Measurements from ENCODE around the gene TCF4. TPM values are rescaled to one million over a fixed set of nuclear protein-coding genes. Genes with fewer than 3 reads are reported as not detected.

Gene TCF4
- polyA plus RNA-seq, 1 of the 3 experiments (the other 2 are of a cell fraction) = 39.1 TPM

- TF ChIP-seq, protein P1, sequence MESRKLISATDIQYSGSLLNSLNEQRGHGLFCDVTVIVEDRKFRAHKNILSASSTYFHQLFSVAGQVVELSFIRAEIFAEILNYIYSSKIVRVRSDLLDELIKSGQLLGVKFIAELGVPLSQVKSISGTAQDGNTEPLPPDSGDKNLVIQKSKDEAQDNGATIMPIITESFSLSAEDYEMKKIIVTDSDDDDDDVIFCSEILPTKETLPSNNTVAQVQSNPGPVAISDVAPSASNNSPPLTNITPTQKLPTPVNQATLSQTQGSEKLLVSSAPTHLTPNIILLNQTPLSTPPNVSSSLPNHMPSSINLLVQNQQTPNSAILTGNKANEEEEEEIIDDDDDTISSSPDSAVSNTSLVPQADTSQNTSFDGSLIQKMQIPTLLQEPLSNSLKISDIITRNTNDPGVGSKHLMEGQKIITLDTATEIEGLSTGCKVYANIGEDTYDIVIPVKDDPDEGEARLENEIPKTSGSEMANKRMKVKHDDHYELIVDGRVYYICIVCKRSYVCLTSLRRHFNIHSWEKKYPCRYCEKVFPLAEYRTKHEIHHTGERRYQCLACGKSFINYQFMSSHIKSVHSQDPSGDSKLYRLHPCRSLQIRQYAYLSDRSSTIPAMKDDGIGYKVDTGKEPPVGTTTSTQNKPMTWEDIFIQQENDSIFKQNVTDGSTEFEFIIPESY (IDR thresholded peaks at IDR 0.05; ENCODE audit: borderline replicate concordance, low read depth) = no peak
Observed at GRCh38 chr18:55461848-55462247, 126.1 kb downstream of the TCF4 start (continued).

DNA sequence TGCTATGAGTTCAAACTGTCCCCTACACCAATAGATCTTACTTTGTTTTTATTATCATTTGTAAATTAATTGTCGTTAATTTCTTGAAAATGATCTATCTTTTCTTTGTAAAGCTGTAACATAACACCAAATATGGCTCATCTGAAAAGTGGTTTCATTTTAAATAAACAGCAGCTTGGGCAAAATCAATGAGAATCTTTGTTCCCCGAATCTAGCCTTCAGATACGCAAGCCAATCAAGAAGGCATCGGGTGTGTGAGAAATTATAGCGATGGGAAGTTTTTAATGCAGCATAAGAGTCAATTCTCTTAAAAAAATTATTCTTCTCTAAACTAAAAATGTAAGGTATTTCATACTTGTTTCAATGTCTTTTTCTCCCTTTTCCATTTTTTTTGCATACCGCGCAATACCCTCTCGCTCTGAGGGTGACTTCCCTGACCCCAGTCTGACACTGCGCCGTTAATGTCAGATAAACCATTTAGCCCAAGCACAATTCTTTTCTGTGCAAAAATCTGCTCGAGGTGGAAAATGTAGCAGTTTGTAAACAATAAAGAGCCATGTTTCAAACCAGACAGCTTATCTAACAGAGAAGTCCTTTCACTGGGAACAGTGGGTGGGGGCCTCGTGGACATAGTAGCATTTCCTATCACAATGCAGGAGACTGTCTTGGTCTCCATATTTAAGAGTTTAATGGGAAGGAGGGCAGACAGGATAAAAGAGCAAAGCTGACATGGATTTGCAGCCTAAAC lies 129.4 kb downstream of the TCF4 start:
- peaks cover 15 to 27% of the 10 kb centered on the region in 2 experiments for H3K36me3 ChIP-seq (replicated peaks in 1 of 2; ENCODE audit: control insufficient read depth in 1 of 2, insufficient read depth in 2 of 2, low read length in 1 of 2)
- no peaks in the 10 kb centered on the region for H4K20me1 ChIP-seq (ENCODE audit: insufficient read depth)
- no peaks in the 10 kb centered on the region for H3K27me3 ChIP-seq (ENCODE audit: insufficient read depth)
- no peak overlapping the region for H3K4me3 ChIP-seq (ENCODE audit: low read depth in 2 of 2, low read length in 1 of 2)
- WGBS (ENCODE audit: low lambda C conversion rate) = 83% methylated on average over 12 of the region's 12 CpGs
- no peak for DNase-seq
- POLR2A ChIA-PET = no interaction called here
- H3K9me2 ChIP-seq = no peaks in the 10 kb centered on the region
- H3K9me3 ChIP-seq = no peaks in the 10 kb centered on the region
- H2AFZ ChIP-seq (ENCODE audit: low read depth) = no peak overlapping the region
- peaks cover 3 to 20% of the 10 kb centered on the region in 2 experiments; a peak in 2 of 4 replicates for H3K4me1 ChIP-seq (ENCODE audit: control insufficient read depth in 1 of 2, insufficient read depth in 2 of 2, low read depth in 1 of 2, low read length in 1 of 2)
- H3K27ac ChIP-seq (ENCODE audit: low read depth in 2 of 2, low read length in 1 of 2) = peak overlapping the region in 1 of 2 experiments; percentile 60; a peak in 2 of 4 replicates
- H3K79me2 ChIP-seq (ENCODE audit: insufficient read depth) = peaks cover 58% of the 10 kb centered on the region; the same call in 1 of the 2 replicates
- H3K9ac ChIP-seq = no peak overlapping the region
- H3K4me2 ChIP-seq = no peak overlapping the region; the same call in 1 of the 2 replicates
- peaks cover 7% of the 10 kb centered on the region for H3F3A ChIP-seq (replicated peaks; ENCODE audit: insufficient read depth)
- CTCF ChIA-PET = interaction anchor here (2.2 kb wide), 1 partner anchor 224 kb away, joined by 7 read pairs; no protein-coding TSS in a partner anchor
- TF ChIP-seq FOXJ3 (CRISPR knock-in tag; IDR thresholded peaks at IDR 0.05) = no peak
- no peak for TF ChIP-seq SMC3 (IDR thresholded peaks at IDR 0.05; ENCODE audit: low read depth, low read length)
- TF ChIP-seq SIN3A (IDR thresholded peaks at IDR 0.05; ENCODE audit: borderline replicate concordance, low read depth, low read length) = no peak
- no peak for TF ChIP-seq FOXM1 (IDR thresholded peaks at IDR 0.05; ENCODE audit: low read depth)
- TF ChIP-seq POLR2AphosphoS5 (IDR thresholded peaks at IDR 0.05; ENCODE audit: low read depth, low read length) = no peak
- TF ChIP-seq TAF1 (IDR thresholded peaks at IDR 0.05; ENCODE audit: borderline replicate concordance, low read depth, low read length) = no peak
- TF ChIP-seq PBX3 (IDR thresholded peaks at IDR 0.05) = no peak
- TF ChIP-seq, protein P2, sequence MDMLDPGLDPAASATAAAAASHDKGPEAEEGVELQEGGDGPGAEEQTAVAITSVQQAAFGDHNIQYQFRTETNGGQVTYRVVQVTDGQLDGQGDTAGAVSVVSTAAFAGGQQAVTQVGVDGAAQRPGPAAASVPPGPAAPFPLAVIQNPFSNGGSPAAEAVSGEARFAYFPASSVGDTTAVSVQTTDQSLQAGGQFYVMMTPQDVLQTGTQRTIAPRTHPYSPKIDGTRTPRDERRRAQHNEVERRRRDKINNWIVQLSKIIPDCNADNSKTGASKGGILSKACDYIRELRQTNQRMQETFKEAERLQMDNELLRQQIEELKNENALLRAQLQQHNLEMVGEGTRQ (IDR thresholded peaks at IDR 0.05; ENCODE audit: borderline replicate concordance, low read depth, low read length) = no peak
- TF ChIP-seq TCF12 (IDR thresholded peaks at IDR 0.05) = no peak
- TF ChIP-seq GABPA (IDR thresholded peaks at IDR 0.05; ENCODE audit: low read depth) = no peak
- TF ChIP-seq ELF1 (IDR thresholded peaks at IDR 0.05) = no peak
- TF ChIP-seq USF1 (IDR thresholded peaks at IDR 0.05; ENCODE audit: borderline replicate concordance, low read depth) = no peak
- no peak for TF ChIP-seq MEF2A (IDR thresholded peaks at IDR 0.05; ENCODE audit: borderline replicate concordance, low read depth)
- no peak for TF ChIP-seq EP300 (IDR thresholded peaks at IDR 0.05; ENCODE audit: borderline replicate concordance in 1 of 2, low read depth in 1 of 2, low read length in 1 of 2)
- TF ChIP-seq FOSL2 (IDR thresholded peaks at IDR 0.05; ENCODE audit: borderline replicate concordance, low read depth) = no peak
- TF ChIP-seq IRF3 (IDR thresholded peaks at IDR 0.05; ENCODE audit: low read depth, low read length) = no peak
- no peak for TF ChIP-seq CHD2 (IDR thresholded peaks at IDR 0.05; ENCODE audit: low read length, partially characterized antibody)
- TF ChIP-seq, protein P3, sequence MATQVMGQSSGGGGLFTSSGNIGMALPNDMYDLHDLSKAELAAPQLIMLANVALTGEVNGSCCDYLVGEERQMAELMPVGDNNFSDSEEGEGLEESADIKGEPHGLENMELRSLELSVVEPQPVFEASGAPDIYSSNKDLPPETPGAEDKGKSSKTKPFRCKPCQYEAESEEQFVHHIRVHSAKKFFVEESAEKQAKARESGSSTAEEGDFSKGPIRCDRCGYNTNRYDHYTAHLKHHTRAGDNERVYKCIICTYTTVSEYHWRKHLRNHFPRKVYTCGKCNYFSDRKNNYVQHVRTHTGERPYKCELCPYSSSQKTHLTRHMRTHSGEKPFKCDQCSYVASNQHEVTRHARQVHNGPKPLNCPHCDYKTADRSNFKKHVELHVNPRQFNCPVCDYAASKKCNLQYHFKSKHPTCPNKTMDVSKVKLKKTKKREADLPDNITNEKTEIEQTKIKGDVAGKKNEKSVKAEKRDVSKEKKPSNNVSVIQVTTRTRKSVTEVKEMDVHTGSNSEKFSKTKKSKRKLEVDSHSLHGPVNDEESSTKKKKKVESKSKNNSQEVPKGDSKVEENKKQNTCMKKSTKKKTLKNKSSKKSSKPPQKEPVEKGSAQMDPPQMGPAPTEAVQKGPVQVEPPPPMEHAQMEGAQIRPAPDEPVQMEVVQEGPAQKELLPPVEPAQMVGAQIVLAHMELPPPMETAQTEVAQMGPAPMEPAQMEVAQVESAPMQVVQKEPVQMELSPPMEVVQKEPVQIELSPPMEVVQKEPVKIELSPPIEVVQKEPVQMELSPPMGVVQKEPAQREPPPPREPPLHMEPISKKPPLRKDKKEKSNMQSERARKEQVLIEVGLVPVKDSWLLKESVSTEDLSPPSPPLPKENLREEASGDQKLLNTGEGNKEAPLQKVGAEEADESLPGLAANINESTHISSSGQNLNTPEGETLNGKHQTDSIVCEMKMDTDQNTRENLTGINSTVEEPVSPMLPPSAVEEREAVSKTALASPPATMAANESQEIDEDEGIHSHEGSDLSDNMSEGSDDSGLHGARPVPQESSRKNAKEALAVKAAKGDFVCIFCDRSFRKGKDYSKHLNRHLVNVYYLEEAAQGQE (IDR thresholded peaks at IDR 0.05; ENCODE audit: low read depth, low read length) = no peak
